ENCODE measurements around the gene IGF2BP3.
A peak's percentile ranks its signal among the peaks of the same experiment; 100 is the strongest.
"Not testable (repeated sequence)": the region's sequence is repeated elsewhere in the genome, so short reads cannot be mapped to it uniquely, and the experiment has no call there.

IGF2BP3 gene

DNA sequence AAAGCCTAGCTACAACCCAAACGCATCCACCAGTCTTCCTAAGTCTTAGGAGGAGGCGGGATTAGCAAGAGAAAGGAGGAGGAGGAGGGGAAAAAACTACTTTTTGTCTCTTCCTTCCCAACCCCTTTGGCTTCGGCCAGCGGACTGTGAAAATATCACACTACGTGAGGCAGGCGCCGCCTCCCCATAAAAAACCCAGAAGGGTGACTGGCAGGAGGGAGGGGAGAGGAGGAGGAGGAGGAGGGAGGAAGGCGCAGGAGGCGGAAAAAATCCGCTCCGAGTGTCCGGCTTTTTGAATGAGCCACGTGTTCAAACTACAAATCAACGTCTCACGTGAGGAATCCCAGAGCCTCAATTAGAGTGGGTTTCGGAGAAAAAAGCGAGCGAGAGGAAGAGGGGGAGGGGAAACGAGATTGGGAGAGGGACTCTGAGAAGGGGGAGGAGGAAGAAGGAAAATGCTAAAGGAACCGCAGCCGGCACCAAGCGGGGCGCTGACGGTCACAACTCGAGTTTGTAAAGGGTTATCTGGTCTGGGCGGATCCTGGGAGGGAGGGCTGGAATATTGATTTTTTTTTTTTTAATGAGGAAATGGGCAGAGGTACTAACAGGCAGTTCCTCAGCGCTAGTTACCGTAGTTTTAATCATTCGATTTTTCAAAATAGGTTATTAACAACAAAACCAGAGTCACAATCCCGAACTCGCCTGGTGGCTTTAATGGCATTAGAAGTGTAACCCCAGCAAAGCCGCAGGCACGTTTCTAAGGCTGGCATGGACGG is at the start of gene IGF2BP3:
Gene IGF2BP3, minus strand, starts transcription at position 162 of the 776 bp plus-strand sequence. CDS start 381 bp downstream, outside the sequence.
- Mint-ChIP-seq H3K27me3 (peaks cover 80% of the 10 kb centered on the region), H3K36me3 (ENCODE audit: low read depth) (no peaks in the 10 kb centered on the region), H3K27ac (peak within 1 kb of the TSS; percentile 64), H3K4me1 (ENCODE audit: low read depth) (peaks cover 44% of the 10 kb centered on the region), H3K4me3 (peak within 1 kb of the TSS; percentile 75), H3K9me3 (no peaks in the 10 kb centered on the region)
- peak; percentile 45 for DNase-seq

DNA sequence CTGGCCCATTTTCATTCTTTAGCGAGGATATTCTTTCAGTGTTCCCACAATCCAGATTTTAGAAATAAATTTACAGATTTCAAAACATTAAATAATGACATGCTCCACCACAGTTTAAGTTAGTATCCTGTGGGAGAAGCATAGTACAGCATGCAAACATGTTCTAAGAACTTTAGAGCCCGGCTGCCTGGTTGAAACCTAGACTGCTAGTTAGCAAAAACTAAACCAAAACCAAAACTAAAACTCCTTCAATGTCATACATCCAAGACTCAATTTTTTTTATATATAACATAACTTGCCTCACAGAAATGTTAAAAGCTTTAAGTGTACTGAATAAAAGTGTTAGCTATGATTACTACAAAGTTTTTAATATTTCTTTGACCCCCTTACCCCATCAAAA is 44.5 kb upstream of the IGF2BP3 start:
- Mint-ChIP-seq H3K4me3 (no peak overlapping the region), H3K36me3 (ENCODE audit: low read depth) (peaks cover 92% of the 10 kb centered on the region), H3K27me3 (no peaks in the 10 kb centered on the region), H3K9me3 (peaks cover 3% of the 10 kb centered on the region), H3K27ac (peak overlapping the region; percentile 89), H3K4me1 (ENCODE audit: low read depth) (peaks cover 26% of the 10 kb centered on the region)
- no peak for DNase-seq

DNA sequence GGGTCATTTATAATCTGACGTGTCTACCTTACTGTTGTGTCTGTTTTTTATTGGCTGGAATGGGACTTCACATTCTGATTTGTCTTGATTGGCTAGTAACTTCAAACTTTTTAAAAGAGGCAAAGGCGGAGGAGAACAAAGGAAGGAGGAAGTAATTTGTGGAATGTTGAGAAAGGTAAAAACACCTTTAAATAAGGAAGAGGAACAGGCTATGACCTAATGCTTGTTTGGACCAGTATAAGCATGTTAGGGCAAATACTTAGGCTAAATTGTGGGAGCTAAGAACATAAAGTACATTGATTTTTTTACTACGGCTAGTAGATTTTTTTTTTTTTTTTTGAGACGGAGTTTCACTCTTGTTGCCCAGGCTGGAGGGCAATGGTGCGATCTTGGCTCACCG is 43.5 kb upstream of the IGF2BP3 start:
- H3K9me3 Mint-ChIP-seq, DNase-seq, H3K4me3 Mint-ChIP-seq, H3K27me3 Mint-ChIP-seq: not testable (repeated sequence)
- Mint-ChIP-seq H3K27ac (peak overlapping the region; percentile 3), H3K36me3 (ENCODE audit: low read depth) (peaks cover 92% of the 10 kb centered on the region), H3K4me1 (ENCODE audit: low read depth) (peaks cover 24% of the 10 kb centered on the region)

DNA sequence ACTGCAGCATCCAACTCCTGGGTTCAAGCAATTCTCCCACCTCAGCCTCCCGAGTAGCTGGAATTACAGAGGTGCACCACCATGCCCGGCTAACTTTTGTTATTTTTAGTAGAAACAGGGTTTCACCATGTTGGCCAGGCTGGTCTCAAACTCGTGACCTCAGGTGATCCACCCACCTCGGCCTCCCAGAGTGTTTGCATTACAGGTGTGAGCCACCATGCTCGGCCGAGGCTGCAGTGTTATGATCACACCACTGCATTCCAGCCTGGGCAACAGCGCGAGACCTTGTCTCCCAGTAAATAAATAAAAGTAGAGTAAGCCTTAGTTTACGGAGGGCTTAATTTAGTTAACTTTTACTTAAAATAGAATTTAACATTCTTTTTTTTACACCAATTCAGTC is 23.7 kb upstream of the IGF2BP3 start:
- no peaks in the 10 kb centered on the region for H3K27me3 Mint-ChIP-seq

DNA sequence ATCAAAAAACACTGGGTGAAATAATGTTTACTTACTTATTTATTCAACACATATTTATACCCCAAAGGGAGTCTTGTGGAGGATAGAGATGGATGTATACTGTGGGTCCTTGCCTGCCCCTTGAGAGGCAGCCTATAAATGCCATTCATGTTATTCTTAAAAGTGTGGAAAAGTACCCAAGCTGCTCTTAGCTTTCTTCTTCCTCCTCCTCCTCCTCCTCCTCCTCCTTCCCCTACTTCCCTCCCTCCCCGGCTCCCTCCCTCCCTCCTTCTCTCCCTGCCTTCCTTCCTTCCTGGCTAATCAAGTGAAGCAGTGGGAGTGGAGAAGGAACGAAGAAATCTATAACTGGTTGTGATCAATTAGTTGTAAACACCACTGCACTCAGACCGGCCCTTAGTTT is 21.2 kb upstream of the IGF2BP3 start:
- Mint-ChIP-seq H3K4me3 (peak overlapping the region; percentile 85), H3K27me3 (no peaks in the 10 kb centered on the region), H3K4me1 (ENCODE audit: low read depth) (peaks cover 9% of the 10 kb centered on the region), H3K9me3 (no peaks in the 10 kb centered on the region), H3K36me3 (ENCODE audit: low read depth) (peaks cover 14% of the 10 kb centered on the region), H3K27ac (no peak overlapping the region)
- DNase-seq, result no peak

More for the DNA sequence above, 23.7 kb upstream of the IGF2BP3 start:
- no peak for DNase-seq
- Mint-ChIP-seq H3K36me3 (ENCODE audit: low read depth) (peaks cover 18% of the 10 kb centered on the region), H3K9me3 (no peaks in the 10 kb centered on the region), H3K27ac (no peak overlapping the region), H3K4me3 (no peak overlapping the region), H3K4me1 (ENCODE audit: low read depth) (peaks cover 9% of the 10 kb centered on the region)

DNA sequence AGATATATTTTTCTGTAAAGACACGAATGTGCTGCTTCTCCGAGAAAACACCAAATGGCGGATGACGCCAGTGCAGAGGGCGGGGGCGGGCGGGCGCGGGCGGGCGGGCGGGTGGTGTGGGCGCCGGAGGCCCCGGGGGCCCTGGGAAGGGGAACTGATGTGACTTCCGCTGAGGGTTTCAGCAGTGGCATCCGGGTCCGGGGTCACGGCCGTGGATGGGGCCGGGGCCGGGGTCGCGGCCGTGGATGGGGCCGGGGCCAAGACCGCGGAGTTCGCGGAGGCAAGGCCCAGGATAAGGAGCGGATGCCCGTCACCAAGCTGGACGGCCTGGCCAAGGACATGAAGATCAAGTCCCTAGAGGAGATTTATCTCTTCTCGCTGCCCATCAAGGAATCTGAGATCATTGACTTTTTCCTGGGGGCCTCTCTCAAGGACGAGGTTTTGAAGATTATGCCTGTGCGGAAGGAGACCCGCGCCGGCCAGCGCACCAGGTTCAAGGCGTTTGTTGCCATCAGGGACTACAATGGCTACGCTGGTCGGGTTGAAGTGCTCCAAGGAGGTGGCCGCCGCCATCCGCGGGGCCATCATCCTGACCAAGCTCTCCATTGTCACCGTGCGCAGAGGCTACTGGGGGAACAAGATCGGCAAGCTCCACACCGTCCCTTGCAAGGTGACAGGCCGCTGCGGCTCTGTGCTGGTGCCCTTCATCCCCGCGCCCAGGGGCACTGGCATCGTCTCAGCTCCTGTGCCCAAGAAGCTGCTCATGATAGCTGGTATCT is 20.3 kb upstream of the IGF2BP3 start:
- Mint-ChIP-seq H3K27ac (peak overlapping the region; percentile 89), H3K4me3 (peak overlapping the region; percentile 85), H3K4me1 (ENCODE audit: low read depth) (peaks cover 9% of the 10 kb centered on the region), H3K9me3 (no peaks in the 10 kb centered on the region), H3K36me3 (ENCODE audit: low read depth) (peaks cover 14% of the 10 kb centered on the region), H3K27me3 (no peaks in the 10 kb centered on the region)
- peak; percentile 70 for DNase-seq

DNA sequence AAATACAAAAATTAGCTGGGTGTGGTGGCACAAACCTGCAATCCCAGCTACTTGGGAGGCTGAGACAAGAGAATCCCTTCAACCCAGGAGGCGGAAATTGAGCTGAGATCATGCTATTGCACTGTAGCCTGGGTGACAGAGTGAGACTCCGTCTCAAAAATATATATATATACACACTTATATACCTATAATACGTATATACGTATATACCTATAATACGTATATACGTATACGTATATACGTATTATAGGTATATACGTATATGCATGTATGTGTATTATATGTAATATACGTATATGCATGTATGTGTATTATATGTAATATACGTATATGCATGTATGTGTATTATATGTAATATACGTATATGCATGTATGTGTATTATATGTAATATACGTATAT is 18.4 kb upstream of the IGF2BP3 start:
- not testable (repeated sequence) for H3K4me1 Mint-ChIP-seq (ENCODE audit: low read depth); H3K27ac Mint-ChIP-seq; H3K27me3 Mint-ChIP-seq; H3K9me3 Mint-ChIP-seq; H3K4me3 Mint-ChIP-seq; DNase-seq
- H3K36me3 Mint-ChIP-seq (ENCODE audit: low read depth), result peaks cover 14% of the 10 kb centered on the region

DNA sequence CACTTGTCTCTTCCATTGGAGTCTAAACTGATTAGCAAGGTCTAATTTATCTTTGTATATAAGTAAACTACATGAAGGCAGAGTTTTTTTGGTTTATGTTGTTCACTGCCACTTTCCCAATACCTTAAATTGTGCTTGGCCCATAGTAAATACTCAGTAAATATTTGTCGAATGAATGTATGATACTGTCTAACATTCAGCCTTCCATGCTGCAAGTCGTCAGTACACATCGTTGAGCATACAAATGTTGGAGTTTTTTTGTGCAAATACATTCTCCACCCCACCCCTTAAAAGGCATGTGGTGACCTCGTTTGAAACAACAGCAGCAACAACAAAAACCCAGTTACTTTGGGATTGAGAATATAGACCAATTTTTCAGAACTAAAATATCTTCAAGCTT is 17.4 kb upstream of the IGF2BP3 start:
- no peak overlapping the region for H3K27ac Mint-ChIP-seq
- peaks cover 9% of the 10 kb centered on the region for H3K4me1 Mint-ChIP-seq (ENCODE audit: low read depth)
- H3K27me3 Mint-ChIP-seq, result no peaks in the 10 kb centered on the region
- H3K9me3 Mint-ChIP-seq, result no peaks in the 10 kb centered on the region
- H3K4me3 Mint-ChIP-seq, result no peak overlapping the region
- no peak for DNase-seq
- H3K36me3 Mint-ChIP-seq (ENCODE audit: low read depth), result peaks cover 14% of the 10 kb centered on the region

DNA sequence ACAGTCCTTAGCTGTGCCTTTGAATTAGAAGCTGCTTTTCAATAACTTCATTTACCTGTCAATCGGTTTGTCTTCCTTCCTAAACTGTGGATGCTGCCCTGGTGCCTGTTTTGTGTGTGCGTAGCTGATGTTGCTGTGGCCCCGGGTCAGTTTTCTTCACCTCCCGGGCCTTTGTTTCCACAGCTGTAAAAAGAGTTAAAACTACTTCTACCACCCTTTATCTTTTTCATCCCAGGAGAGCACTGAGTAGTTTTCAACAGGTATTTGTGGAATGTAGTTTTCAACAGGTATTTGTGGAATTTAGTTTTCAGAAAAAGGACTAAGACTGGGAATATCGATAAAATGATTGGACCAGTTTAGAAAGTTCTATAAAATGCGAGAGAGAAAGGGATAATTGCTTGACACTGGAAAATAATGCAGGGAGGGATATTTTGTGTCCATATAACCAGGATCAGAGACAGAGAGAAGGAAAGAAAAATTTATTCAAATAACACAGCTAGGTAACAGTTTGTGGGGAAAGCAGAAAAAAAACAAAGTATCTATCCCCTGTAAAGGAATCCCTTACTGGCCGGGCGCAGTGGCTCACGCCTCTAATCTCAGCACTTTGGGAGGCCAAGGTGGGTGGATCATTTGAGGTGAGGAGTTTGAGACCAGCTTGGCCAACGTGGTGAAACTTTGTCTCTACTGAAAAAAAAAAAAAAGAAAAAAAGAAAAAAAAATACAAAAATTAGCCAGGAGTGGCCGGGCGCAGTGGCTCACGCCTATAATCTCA is 15.9 kb upstream of the IGF2BP3 start:
- H3K4me3 Mint-ChIP-seq, result no peak overlapping the region
- H3K27ac Mint-ChIP-seq, result no peak overlapping the region
- H3K36me3 Mint-ChIP-seq (ENCODE audit: low read depth), result peaks cover 9% of the 10 kb centered on the region
- DNase-seq, result no peak
- peaks cover 9% of the 10 kb centered on the region for H3K27me3 Mint-ChIP-seq
- H3K9me3 Mint-ChIP-seq, result no peaks in the 10 kb centered on the region
- H3K4me1 Mint-ChIP-seq (ENCODE audit: low read depth), result peaks cover 9% of the 10 kb centered on the region

DNA sequence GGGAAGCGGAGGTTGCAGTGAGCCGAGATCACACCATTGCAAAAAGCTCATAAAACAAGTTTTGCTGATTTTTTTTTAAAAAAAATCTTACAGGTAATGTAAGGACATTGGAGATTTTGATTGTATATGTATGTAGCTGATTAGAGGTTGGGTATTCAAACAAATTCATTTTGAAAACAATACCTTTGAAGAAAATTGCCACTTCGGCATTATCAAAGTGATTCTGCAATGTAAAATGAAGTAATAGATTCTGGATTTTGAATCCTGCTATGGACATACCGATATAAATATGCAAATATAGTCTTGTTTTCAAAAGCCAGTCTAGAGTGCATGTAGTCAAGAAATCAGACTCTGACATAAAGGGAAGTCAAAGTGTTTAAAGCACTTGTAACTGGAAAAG is 12.4 kb upstream of the IGF2BP3 start:
- Mint-ChIP-seq H3K27ac (no peak overlapping the region), H3K36me3 (ENCODE audit: low read depth) (no peaks in the 10 kb centered on the region), H3K27me3 (peaks cover 24% of the 10 kb centered on the region), H3K4me3 (no peak overlapping the region), H3K9me3 (no peaks in the 10 kb centered on the region), H3K4me1 (ENCODE audit: low read depth) (no peaks in the 10 kb centered on the region)
- no peak for DNase-seq

DNA sequence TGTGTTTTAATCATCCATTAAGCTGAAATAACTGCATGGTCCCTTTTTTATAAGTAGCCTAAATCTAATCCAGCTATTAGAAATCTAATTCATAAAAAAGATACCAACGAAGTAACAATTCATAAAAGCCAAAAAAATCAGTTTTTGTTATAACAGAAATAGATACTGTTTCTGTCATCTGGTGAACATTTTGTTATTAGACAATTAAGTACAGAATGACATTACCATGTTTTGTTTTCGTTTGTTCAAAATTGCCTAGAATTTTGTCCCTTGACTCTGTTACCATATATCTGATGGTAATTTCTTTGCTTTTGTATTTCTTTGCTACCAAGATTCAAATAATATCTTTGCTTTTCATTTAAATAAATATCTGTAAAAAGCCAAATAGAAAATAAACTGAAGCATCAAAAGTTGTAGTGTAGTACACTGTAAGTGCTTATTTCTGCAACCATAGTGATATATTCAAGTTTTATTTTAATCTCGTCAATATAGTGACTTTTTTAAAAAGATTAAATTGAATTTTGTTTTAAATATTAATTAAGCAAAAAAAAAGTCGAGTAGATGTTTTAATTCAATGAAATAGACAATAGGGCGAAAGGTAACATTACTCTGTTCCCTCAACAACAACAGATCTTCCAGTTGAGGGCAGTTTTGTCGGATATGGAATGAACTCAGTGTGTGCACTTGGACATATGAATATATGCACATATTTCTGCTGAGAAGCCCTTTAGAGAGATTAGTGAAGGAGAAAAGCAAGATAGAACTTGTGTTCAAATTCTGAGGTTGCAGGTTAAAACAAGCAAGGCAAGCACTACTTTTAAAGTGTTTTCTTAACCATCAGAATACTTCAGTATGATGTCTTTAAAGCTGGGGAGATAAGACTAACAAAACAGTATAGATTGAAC is 7.9 kb upstream of the IGF2BP3 start:
- Mint-ChIP-seq H3K4me3 (no peak overlapping the region), H3K9me3 (no peaks in the 10 kb centered on the region), H3K27me3 (peaks cover 56% of the 10 kb centered on the region), H3K36me3 (ENCODE audit: low read depth) (no peaks in the 10 kb centered on the region), H3K27ac (no peak overlapping the region), H3K4me1 (ENCODE audit: low read depth) (peaks cover 10% of the 10 kb centered on the region)
- DNase-seq, result no peak

DNA sequence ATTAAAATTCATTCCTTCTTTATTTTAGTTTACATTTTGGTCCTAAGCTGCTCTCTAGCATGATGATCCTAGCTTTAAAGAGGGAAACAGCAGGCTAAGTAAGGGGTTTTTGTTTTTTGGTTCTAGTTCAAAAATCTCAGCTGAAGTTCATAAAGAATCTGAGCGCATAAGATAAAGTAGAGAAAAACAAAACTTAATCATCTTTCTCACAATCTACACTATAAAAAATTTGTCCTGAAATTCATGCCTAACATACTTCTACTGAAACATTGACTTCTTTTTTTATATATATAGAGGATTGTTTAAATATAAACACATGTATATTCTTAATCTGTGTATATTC is 6.8 kb upstream of the IGF2BP3 start:
- Mint-ChIP-seq H3K4me3 (no peak overlapping the region), H3K9me3 (no peaks in the 10 kb centered on the region), H3K27ac (no peak overlapping the region), H3K36me3 (ENCODE audit: low read depth) (no peaks in the 10 kb centered on the region), H3K4me1 (ENCODE audit: low read depth) (peaks cover 11% of the 10 kb centered on the region), H3K27me3 (peaks cover 62% of the 10 kb centered on the region)
- DNase-seq, result no peak

DNA sequence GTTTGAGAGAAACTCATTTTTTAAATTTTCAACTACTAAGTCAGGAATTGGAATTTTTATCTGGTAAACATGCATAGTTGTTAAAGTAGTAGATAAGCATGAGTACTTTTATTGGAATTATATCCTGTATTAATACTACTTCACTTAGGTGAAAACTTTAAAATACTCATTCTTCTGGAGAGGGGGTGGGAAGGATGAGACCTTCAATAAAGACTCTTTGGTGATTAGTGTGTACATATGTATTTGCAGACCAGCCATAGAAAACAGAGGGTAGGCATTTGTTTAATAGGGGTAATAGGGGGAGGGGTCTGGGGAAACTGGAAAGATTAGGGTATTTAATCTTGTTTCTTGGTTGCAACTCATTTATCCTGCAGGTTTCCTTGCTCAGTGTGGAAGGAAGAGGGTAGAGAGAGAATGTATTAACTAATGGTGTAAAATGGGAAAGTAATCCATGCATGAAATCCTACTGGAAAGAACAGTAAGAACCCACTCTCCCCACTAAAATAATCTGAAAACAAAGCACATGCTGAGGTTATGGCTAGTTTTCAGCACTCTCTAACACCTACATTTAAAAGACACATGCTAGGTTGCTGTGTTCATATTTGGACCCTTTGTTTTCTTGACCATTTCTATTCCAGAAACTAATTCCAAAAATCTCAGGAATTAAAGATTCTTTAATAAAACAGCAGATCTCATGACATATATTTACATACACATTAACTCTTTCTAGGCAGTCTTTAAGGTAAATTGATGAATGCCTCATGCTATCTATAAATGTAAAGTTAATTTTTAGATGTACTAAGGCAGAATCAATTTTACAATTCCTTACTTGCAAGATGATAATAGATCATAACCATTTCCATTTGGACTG is 6.2 kb upstream of the IGF2BP3 start:
- H3K4me3 Mint-ChIP-seq, result no peak overlapping the region
- DNase-seq, result no peak
- peaks cover 64% of the 10 kb centered on the region for H3K27me3 Mint-ChIP-seq
- no peak overlapping the region for H3K27ac Mint-ChIP-seq
- no peaks in the 10 kb centered on the region for H3K9me3 Mint-ChIP-seq
- peaks cover 13% of the 10 kb centered on the region for H3K4me1 Mint-ChIP-seq (ENCODE audit: low read depth)
- H3K36me3 Mint-ChIP-seq (ENCODE audit: low read depth), result no peaks in the 10 kb centered on the region
